K562 (cell line): ENCODE results near the gene ENTPD5. TPM values are rescaled to one million over a fixed set of nuclear protein-coding genes. Genes with fewer than 3 reads are reported as not detected.
A peak's percentile ranks its signal among the peaks of the same experiment; 100 is the strongest.

Experiments used
- CBFB ChIP-seq: sonication (generic); formaldehyde crosslinking; IDR thresholded peaks from 2 replicates; pipeline ENCODE4 v1.4.0; 2020; ENCODE audit warnings: mild to moderate bottlenecking, missing genetic modification reagents
- CEBPG ChIP-seq, 3 experiments: fragments of 200-800 bp in 1 of 3; sonication (Bioruptor generic) in 1 of 3; sonication (generic) in 1 of 3; formaldehyde crosslinking in 1 of 3; IDR thresholded peaks in 2 of 3; conservative IDR thresholded peaks in 1 of 3; 2 replicates each; pipeline versions ENCODE4 v1.6.1 to v1.8.0; 2016 to 2022; ENCODE audit warnings: missing compliant biosample characterization in 2 of 3, missing genetic modification characterization in 2 of 3, mild to moderate bottlenecking in 1 of 3, missing genetic modification reagents in 1 of 3
- EP300 ChIP-seq: IDR thresholded peaks from 2 replicates; pipeline ENCODE4 v1.6.1; 2012; ENCODE audit warnings: low read length, improper control_type of control experiment
- HDAC3 ChIP-seq: fragments of 450-650 bp; IDR thresholded peaks from 2 replicates; pipeline ENCODE4 v1.6.1; 2018; ENCODE audit warnings: borderline replicate concordance, mild to moderate bottlenecking, moderate library complexity; ENCODE audit not compliant: partially characterized antibody
- NFRKB ChIP-seq: fragments of 450-650 bp; IDR thresholded peaks from 2 replicates; pipeline ENCODE4 v1.6.1; 2016; ENCODE audit warnings: low read depth
- SMARCA4 ChIP-seq: fragments of 450-650 bp; IDR thresholded peaks from 2 replicates; pipeline ENCODE4 v1.6.1; 2016
- SMARCE1 ChIP-seq: fragments of 450-650 bp; IDR thresholded peaks from 2 replicates; pipeline ENCODE4 v1.7.1; 2016; ENCODE audit warnings: mild to moderate bottlenecking
- TBP ChIP-seq: optimal IDR thresholded peaks from 2 replicates; pipeline ENCODE3; 2011; ENCODE audit warnings: low read depth, low read length, improper control_type of control experiment
- ZKSCAN1 ChIP-seq: fragments of 150-350 bp; IDR thresholded peaks from 2 replicates; pipeline ENCODE4 v1.6.1; 2016; ENCODE audit warnings: low read depth, low read length
- ZNF592 ChIP-seq: fragments of 450-650 bp; IDR thresholded peaks from 2 replicates; pipeline ENCODE4 v1.6.1; 2017; ENCODE audit warnings: antibody characterized with exemption, mild to moderate bottlenecking
- polyA plus RNA-seq, 8 experiments: library from polyadenylated mRNA; depleted of rRNA in 4 of 8; stranded (reverse) in 5 of 8; unstranded in 3 of 8; fragments of >200 nt; fragmentation: Nextera tagmentation in 2 of 8; fragmentation: Illumina TruSeq in 1 of 8; extraction: Ambion mirVana in 2 of 8; extraction: Trizol in 1 of 8; gene quantifications; 2 replicates each; pipeline versions ENCODE4 v1.2.1 to v1.2.3, GENCODE V29; 2011 to 2014; ENCODE audit warnings: inconsistent platforms in 1 of 8, missing spikeins in 1 of 8
- total RNA-seq, 7 experiments: library from RNA; depleted of rRNA in 6 of 7; stranded (reverse); fragments of >200 nt in 6 of 7; fragmentation: Illumina TruSeq in 2 of 7; extraction: Trizol in 2 of 7; gene quantifications; 2 replicates each; pipeline versions ENCODE4 v1.2.1 to v1.2.3, GENCODE V29; 2011 to 2021; ENCODE audit warnings: low replicate concordance in 1 of 7
- TF ChIP-seq, protein P1 (sequence below): fragments of 250-450 bp; sonication (Bioruptor Pico); IDR thresholded peaks from 2 replicates; pipeline ENCODE4 v1.4.0; 2020; ENCODE audit warnings: mild to moderate bottlenecking, moderate library complexity, borderline replicate concordance

The ENTPD5 gene
- total and polyA plus RNA-seq, 9 of the 15 experiments (the other 6 are each of a cell fraction or from before 2014, with no cell fraction given): 2.7 to 15.3 (median 10.3) TPM

GRCh38 chr14:74015963-74016362, 3.1 kb downstream of the ENTPD5 start (continued):
- TF ChIP-seq, protein P1, sequence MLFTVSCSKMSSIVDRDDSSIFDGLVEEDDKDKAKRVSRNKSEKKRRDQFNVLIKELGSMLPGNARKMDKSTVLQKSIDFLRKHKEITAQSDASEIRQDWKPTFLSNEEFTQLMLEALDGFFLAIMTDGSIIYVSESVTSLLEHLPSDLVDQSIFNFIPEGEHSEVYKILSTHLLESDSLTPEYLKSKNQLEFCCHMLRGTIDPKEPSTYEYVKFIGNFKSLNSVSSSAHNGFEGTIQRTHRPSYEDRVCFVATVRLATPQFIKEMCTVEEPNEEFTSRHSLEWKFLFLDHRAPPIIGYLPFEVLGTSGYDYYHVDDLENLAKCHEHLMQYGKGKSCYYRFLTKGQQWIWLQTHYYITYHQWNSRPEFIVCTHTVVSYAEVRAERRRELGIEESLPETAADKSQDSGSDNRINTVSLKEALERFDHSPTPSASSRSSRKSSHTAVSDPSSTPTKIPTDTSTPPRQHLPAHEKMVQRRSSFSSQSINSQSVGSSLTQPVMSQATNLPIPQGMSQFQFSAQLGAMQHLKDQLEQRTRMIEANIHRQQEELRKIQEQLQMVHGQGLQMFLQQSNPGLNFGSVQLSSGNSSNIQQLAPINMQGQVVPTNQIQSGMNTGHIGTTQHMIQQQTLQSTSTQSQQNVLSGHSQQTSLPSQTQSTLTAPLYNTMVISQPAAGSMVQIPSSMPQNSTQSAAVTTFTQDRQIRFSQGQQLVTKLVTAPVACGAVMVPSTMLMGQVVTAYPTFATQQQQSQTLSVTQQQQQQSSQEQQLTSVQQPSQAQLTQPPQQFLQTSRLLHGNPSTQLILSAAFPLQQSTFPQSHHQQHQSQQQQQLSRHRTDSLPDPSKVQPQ (CRISPR knock-in tag): no peak
- TF ChIP-seq NFRKB (no peak), EP300 (0 out of 2 replicates have a peak, but pooled peaks have one; percentile 5), HDAC3 (no peak), TBP (peak; percentile 12), CEBPG (CRISPR knock-in tag; IDR thresholded peaks at IDR 0.05) (no peak), CEBPG (tag; conservative IDR thresholded peaks at IDR 0.05 in 1 of 2, IDR thresholded peaks at IDR 0.05 in 1 of 2) (no peak), CBFB (CRISPR knock-in tag) (no peak), SMARCA4 (0 out of 2 replicates have a peak, but pooled peaks have one; percentile 43), ZKSCAN1 (no peak), SMARCE1 (peak; percentile 47; the same call in 1 of the 2 replicates), ZNF592 (peak; percentile 54)
